HG03095 (cell line): Measurements from ENCODE around the gene RTL10.

Experiments used
- ATAC-seq: cut with Tn5 transposase; IDR thresholded peaks from one replicate; pipeline ENCODE4 v1.9.1; 2021; ENCODE audit warnings: moderate library complexity; ENCODE audit not compliant: unreplicated experiment

RTL10 gene

GRCh38 chr22:19854778-19855503, at the start of gene RTL10, which contains the start of gene GNB1L:
Gene RTL10 (minus strand): TSS chr22:19854874. CDS start chr22:19852261, 2,613 bp downstream.
Gene GNB1L (minus strand): TSS chr22:19854874. CDS start chr22:19821355, 33,519 bp downstream.
- ATAC-seq, result peak; percentile 72

- no peak for ATAC-seq
Observed at GRCh38 chr22:19904174-19904856, 49.6 kb upstream of the RTL10 start.

GRCh38 chr22:19903513-19903912, 48.8 kb upstream of the RTL10 start:
- ATAC-seq, result no peak

GRCh38 chr22:19903031-19903430, 48.4 kb upstream of the RTL10 start:
- no peak for ATAC-seq

GRCh38 chr22:19902245-19902715, 47.6 kb upstream of the RTL10 start:
- ATAC-seq, result no peak

- ATAC-seq, result no peak
Observed at GRCh38 chr22:19901577-19902244, 47.0 kb upstream of the RTL10 start.

GRCh38 chr22:19900707-19901436, 46.2 kb upstream of the RTL10 start:
- ATAC-seq, result no peak

- ATAC-seq, result no peak
Observed at GRCh38 chr22:19898831-19899567, 44.3 kb upstream of the RTL10 start.

- ATAC-seq, result no peak
Observed at GRCh38 chr22:19898145-19898544, 43.5 kb upstream of the RTL10 start.

- ATAC-seq, result no peak
Observed at GRCh38 chr22:19897726-19898125, 43.1 kb upstream of the RTL10 start.

- no peak for ATAC-seq
Observed at GRCh38 chr22:19896665-19897355, 42.1 kb upstream of the RTL10 start.

GRCh38 chr22:19895160-19895849, 40.6 kb upstream of the RTL10 start:
- no peak for ATAC-seq

- ATAC-seq, result no peak
Observed at GRCh38 chr22:19893363-19893762, 38.7 kb upstream of the RTL10 start.

- no peak for ATAC-seq
Observed at GRCh38 chr22:19892925-19893324, 38.3 kb upstream of the RTL10 start.

GRCh38 chr22:19892257-19892879, 37.7 kb upstream of the RTL10 start:
- ATAC-seq, result no peak

GRCh38 chr22:19891317-19892256, 36.9 kb upstream of the RTL10 start:
- no peak for ATAC-seq

- ATAC-seq, result no peak
Observed at GRCh38 chr22:19890502-19891316, 36.0 kb upstream of the RTL10 start.
